ENCODE measurements around the gene ZMAT5. TPM values are rescaled to one million over a fixed set of nuclear protein-coding genes. Genes with fewer than 3 reads are reported as not detected.

The ZMAT5 gene
- total RNA-seq, 1 donor from 2014 or later, result 18.8 TPM

GRCh38 chr22:29741926-29742325 lies 24.9 kb downstream of the ZMAT5 start:
- TF ChIP-seq CTCF (IDR thresholded peaks at IDR 0.05), result no peak
- Mint-ChIP-seq H3K27me3 (ENCODE audit: low read depth) (no peaks in the 10 kb centered on the region), H3K36me3 (ENCODE audit: low read depth) (peaks cover 7% of the 10 kb centered on the region), H3K4me3 (ENCODE audit: unreplicated experiment) (no peak overlapping the region), H3K9me3 (ENCODE audit: low read depth) (no peaks in the 10 kb centered on the region), H3K27ac (ENCODE audit: unreplicated experiment) (no peak overlapping the region), H3K4me1 (ENCODE audit: low read depth) (no peaks in the 10 kb centered on the region)
- DNase-seq (ENCODE audit: low spot score), result no peak

- DNase-seq (ENCODE audit: low spot score), result no peak
- H3K4me3 Mint-ChIP-seq (ENCODE audit: unreplicated experiment), result no peak overlapping the region
- TF ChIP-seq CTCF (IDR thresholded peaks at IDR 0.05), result no peak
- H3K27me3 Mint-ChIP-seq (ENCODE audit: low read depth), result no peaks in the 10 kb centered on the region
- no peaks in the 10 kb centered on the region for H3K4me1 Mint-ChIP-seq (ENCODE audit: low read depth)
- no peak overlapping the region for H3K27ac Mint-ChIP-seq (ENCODE audit: unreplicated experiment)
- no peaks in the 10 kb centered on the region for H3K9me3 Mint-ChIP-seq (ENCODE audit: low read depth)
- H3K36me3 Mint-ChIP-seq (ENCODE audit: low read depth), result peaks cover 3% of the 10 kb centered on the region
These were observed 26.6 kb downstream of the ZMAT5 start for GRCh38 chr22:29740216-29740615.

DNA sequence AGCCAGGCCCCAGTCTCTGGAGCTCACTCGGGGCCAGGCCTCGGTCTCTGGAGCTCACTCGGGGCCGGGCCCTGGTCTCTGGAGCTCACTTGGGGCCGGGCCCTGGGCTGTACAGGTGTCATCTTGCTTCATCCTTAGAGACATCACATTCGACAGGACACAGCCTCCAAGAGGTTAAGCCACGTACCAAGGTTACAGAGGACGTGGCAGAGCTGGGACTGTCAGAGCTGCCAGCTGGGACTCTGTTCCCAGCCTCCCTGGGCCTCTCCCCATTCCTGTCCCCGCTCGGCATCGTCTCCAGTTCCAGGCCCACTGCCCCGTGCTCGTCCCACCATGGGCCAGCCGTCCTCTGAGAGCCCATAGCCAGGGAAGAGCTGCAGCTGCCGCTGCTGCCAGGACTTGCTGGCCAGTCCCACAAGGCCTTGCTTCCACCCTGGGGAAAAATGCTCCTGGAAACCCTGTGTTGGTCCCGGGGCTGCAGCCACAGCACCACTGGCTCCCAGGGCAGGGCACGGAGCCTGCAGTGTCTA lies 27.4 kb downstream of the ZMAT5 start:
- no peaks in the 10 kb centered on the region for H3K9me3 Mint-ChIP-seq (ENCODE audit: low read depth)
- no peaks in the 10 kb centered on the region for H3K4me1 Mint-ChIP-seq (ENCODE audit: low read depth)
- no peak for DNase-seq (ENCODE audit: low spot score)
- H3K27me3 Mint-ChIP-seq (ENCODE audit: low read depth), result no peaks in the 10 kb centered on the region
- peaks cover 3% of the 10 kb centered on the region for H3K36me3 Mint-ChIP-seq (ENCODE audit: low read depth)
- H3K4me3 Mint-ChIP-seq (ENCODE audit: unreplicated experiment), result no peak overlapping the region
- no peak for TF ChIP-seq CTCF (IDR thresholded peaks at IDR 0.05)
- H3K27ac Mint-ChIP-seq (ENCODE audit: unreplicated experiment), result no peak overlapping the region

DNA sequence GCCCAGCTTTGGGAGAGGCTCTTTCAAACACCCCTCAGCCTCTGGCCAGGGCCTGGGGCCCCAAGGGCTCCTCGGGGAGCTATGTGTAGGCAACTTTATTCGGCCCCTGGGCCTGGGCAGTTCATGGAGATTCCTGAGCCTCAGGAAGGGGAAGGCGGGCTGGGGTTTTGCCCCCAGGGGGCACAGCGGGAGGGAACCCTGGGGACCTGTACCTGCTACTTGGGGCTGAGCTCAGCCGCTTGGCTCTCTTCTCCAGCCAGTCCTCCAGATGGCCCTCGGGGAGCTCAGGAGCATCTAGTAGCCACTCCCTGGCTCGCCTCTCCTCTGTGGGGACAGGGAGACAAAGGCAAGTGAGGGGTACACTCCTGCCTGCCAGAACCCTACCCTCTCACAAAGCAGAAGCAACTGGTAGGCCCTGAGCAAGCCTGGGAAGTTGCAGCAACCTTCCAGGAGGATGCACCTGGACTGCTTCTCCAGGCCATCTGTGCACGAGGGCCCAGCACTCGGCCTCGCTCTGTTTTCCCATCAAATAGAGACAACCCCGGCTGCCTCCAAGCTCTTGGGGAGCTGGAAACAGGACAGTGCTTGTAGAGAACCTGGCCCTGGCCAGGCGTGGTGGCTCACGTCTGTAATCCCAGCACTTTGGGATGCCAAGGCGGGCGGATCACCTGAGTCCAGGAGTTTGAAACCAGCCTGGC lies 28.5 kb downstream of the ZMAT5 start:
- H3K4me1 Mint-ChIP-seq (ENCODE audit: low read depth), result no peaks in the 10 kb centered on the region

More for the DNA sequence above, 28.5 kb downstream of the ZMAT5 start:
- H3K27ac Mint-ChIP-seq (ENCODE audit: unreplicated experiment), result no peak overlapping the region
- no peak overlapping the region for H3K4me3 Mint-ChIP-seq (ENCODE audit: unreplicated experiment)
- peaks cover 3% of the 10 kb centered on the region for H3K36me3 Mint-ChIP-seq (ENCODE audit: low read depth)
- H3K9me3 Mint-ChIP-seq (ENCODE audit: low read depth), result no peaks in the 10 kb centered on the region
- TF ChIP-seq CTCF (IDR thresholded peaks at IDR 0.05), result no peak
- DNase-seq (ENCODE audit: low spot score), result no peak
- H3K27me3 Mint-ChIP-seq (ENCODE audit: low read depth), result no peaks in the 10 kb centered on the region
